GM13976 (cell line): ENCODE results near the gene SLC30A1.
A peak's percentile ranks its signal among the peaks of the same experiment; 100 is the strongest.

Experiments used
- DNase-seq: peaks from one replicate; pipeline ENCODE4 v3.0.0; 2012; ENCODE audit warnings: low spot score
- in situ Hi-C: fragments of 300-500 bp; cut with MboI; formaldehyde crosslinking; loops from one replicate; pipeline ENCODE4 v1.12.0; 2022; ENCODE audit warnings: low sequenced_read_pairs, mixed read lengths, inconsistent platforms; ENCODE audit not compliant: unreplicated experiment
- TF ChIP-seq, protein P1 (sequence below): IDR thresholded peaks from 2 replicates; pipeline ENCODE4 v1.5.1; 2012; ENCODE audit warnings: borderline replicate concordance, mild to moderate bottlenecking; ENCODE audit not compliant: insufficient read depth; ENCODE audit errors: extremely low read depth, missing control alignments, control extremely low read depth

SLC30A1 gene

DNA sequence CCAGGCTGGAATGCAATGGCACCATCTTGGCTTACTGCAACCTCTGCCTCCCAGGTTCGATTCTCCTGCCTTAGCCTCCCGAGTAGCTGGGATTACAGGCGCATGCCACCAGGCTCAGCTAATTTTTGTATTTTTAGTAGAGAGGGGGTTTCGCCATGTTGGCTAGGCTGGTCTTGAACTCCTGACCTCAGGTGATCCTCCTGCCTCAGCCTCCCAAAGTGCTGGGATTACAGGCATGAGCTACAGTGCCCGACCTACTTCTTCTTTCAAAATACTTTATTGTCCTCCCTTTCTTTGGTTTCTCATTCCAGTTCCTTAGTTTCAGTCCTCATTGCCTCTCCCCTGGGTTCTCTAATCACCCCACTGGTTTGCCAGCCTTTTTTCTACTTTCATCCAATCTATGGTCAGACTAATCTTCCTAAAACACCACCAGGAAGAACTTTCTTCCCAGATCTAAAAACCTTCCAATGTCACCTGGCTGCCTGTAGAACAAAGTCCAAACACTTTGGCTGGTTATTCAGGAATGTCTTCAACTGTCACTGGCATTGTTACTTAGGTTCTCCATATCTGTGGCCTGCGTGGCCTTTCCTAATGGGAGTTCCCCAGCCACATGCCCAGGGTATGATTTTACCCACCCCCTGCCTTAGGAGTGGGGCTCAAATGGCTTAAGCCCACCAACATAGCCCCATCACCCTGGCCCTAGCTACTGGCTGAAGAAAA, 29.0 kb upstream of the SLC30A1 start:
- in situ Hi-C loops: no loop called here
- no peak for DNase-seq
- TF ChIP-seq, protein P1, sequence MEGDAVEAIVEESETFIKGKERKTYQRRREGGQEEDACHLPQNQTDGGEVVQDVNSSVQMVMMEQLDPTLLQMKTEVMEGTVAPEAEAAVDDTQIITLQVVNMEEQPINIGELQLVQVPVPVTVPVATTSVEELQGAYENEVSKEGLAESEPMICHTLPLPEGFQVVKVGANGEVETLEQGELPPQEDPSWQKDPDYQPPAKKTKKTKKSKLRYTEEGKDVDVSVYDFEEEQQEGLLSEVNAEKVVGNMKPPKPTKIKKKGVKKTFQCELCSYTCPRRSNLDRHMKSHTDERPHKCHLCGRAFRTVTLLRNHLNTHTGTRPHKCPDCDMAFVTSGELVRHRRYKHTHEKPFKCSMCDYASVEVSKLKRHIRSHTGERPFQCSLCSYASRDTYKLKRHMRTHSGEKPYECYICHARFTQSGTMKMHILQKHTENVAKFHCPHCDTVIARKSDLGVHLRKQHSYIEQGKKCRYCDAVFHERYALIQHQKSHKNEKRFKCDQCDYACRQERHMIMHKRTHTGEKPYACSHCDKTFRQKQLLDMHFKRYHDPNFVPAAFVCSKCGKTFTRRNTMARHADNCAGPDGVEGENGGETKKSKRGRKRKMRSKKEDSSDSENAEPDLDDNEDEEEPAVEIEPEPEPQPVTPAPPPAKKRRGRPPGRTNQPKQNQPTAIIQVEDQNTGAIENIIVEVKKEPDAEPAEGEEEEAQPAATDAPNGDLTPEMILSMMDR: no peak

- TF ChIP-seq, protein P1: no peak
- in situ Hi-C loops: no loop called here
- DNase-seq: peak; percentile 76
These were observed 28.2 kb upstream of the SLC30A1 start for GRCh38 chr1:211606914-211607753.

DNA sequence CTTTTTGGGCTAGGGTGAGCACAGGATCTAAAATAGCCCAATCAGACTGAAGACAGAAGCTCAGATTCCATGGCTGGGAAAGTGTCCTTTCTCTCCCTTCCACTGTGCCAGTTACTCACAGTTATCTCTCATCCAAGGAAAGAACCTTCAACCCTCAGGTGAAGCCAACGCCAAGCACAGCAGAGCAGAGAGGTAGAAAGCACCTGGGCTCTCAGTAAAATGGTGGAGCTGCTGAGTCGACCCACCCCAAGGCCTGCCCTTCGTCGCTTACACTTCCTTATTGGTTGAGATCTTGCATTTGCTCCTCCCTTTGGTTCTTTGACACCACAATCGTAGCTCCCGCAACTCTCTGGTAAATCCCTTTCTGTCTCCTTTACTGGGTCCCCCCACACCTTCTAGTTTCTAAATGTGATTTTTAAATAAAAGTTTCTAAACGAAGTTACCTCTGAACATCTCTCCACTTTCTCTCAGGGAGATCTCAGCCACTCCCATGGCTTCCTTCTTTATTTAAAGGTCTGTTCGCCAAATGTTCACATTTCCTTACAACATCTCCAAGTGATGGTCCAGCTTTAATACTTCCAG, 27.5 kb upstream of the SLC30A1 start:
- in situ Hi-C loops: no loop called here
- TF ChIP-seq, protein P1: no peak
- DNase-seq: peak; percentile 69

- TF ChIP-seq, protein P1: no peak
- in situ Hi-C loops: no loop called here
These were observed 26.8 kb upstream of the SLC30A1 start for GRCh38 chr1:211605603-211606331.

DNA sequence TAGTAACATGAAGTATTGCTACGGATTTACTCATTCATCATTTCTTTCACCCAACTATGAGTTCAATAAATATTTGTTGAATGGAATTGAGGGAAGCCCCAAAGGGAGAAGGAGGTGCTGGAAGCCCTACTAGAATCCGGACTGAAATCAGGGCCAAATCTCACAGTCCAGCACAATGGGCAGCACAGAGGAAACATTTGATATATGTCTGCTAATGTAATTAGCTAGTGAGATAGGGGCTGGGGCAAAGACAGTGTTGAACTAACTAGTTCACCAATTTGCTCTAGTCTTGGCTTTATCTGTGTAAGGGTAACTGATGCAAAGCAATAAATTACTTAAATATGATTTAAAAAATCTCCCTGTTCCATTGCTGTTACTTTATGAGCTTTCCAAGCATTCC, 26.1 kb upstream of the SLC30A1 start:
- no peak for DNase-seq
- in situ Hi-C loops: no loop called here
- TF ChIP-seq, protein P1: no peak

More at GRCh38 chr1:211605603-211606331, 26.8 kb upstream of the SLC30A1 start:
- no peak for DNase-seq

GRCh38 chr1:211604548-211604947, 25.6 kb upstream of the SLC30A1 start:
- DNase-seq: no peak
- in situ Hi-C loops: no loop called here
- TF ChIP-seq, protein P1: no peak
